PFSK-1 (cell line): Measurements from ENCODE around the gene BCKDHB.

Experiments used
- POLR2AphosphoS5 ChIP-seq: IDR thresholded peaks from 2 replicates; pipeline ENCODE4 v1.6.1; 2012; ENCODE audit warnings: low read depth, mild to moderate bottlenecking, control low read depth, low read length, moderate library complexity
- SIN3A ChIP-seq: IDR thresholded peaks from 2 replicates; pipeline ENCODE4 v1.6.1; 2012; ENCODE audit warnings: mild to moderate bottlenecking, low read length, moderate library complexity, borderline replicate concordance; ENCODE audit not compliant: insufficient read depth
- TAF1 ChIP-seq: IDR thresholded peaks from 2 replicates; pipeline ENCODE4 v1.6.1; 2012; ENCODE audit warnings: low read length, control low read depth, borderline replicate concordance; ENCODE audit not compliant: insufficient read depth

GRCh38 chr6:80366051-80366450 lies 259.6 kb downstream of the BCKDHB start:
- TF ChIP-seq POLR2AphosphoS5 (no peak), TAF1 (no peak), SIN3A (no peak)
